Ascending aorta (tissue), 2 donors: ENCODE measurements around the gene ARL5B. TPM values are rescaled to one million over a fixed set of nuclear protein-coding genes. Genes with fewer than 3 reads are reported as not detected.
A peak's percentile ranks its signal among the peaks of the same experiment; 100 is the strongest.

ENCODE experiments used
- DNase-seq, 2 donors: peaks; one replicate each; pipeline ENCODE4 v3.0.0-alpha.2; 2019; ENCODE audit warnings: low spot score in 2 of 2
- H3K27ac ChIP-seq, 2 donors: fragments of 200-600 bp; sonication (generic); one replicate each; pipeline ENCODE4 v1.5.1; 2016 to 2017; ENCODE audit warnings: mild to moderate bottlenecking in 1 of 2
- H3K27me3 ChIP-seq: fragments of 200-600 bp; sonication (generic); one replicate; pipeline ENCODE4 v1.5.1; 2017
- H3K36me3 ChIP-seq, 2 donors: fragments of 200-600 bp; sonication (generic); one replicate each; pipeline ENCODE4 v1.5.1; 2016
- H3K4me1 ChIP-seq, 2 donors: fragments of 200-600 bp; sonication (generic); one replicate each; pipeline ENCODE4 v1.5.1; 2016 to 2017; ENCODE audit warnings: mild to moderate bottlenecking in 1 of 2
- H3K4me3 ChIP-seq, 2 donors: fragments of 200-600 bp; sonication (generic); one replicate each; pipeline ENCODE4 v1.5.1; 2016 to 2017; ENCODE audit warnings: mild to moderate bottlenecking in 1 of 2
- H3K9me3 ChIP-seq, 2 donors: fragments of 200-600 bp; sonication (generic); one replicate each; pipeline ENCODE4 v1.5.1; 2016
- CTCF ChIP-seq, 3 experiments: fragments of 200-600 bp in 2 of 3; fragments of 450-650 bp in 1 of 3; sonication (generic) in 2 of 3; IDR thresholded peaks; one replicate each; pipeline ENCODE4 v1.5.1; 2016 to 2019; ENCODE audit warnings: antibody characterized with exemption in 3 of 3, mild to moderate bottlenecking in 1 of 3, moderate library complexity in 1 of 3
- intact Hi-C: fragments of 100-400 bp; cut with DNase I; formaldehyde crosslinking; loops from one replicate; pipeline ENCODE4 v1.15.1; 2023
- total RNA-seq: library from RNA; depleted of rRNA; stranded (reverse); fragments of >200 nt; gene quantifications from one replicate; pipeline ENCODE4 v1.1.0, GENCODE V29; 2016

ARL5B gene
- total RNA-seq, 1 donor from 2014 or later: 8.3 TPM

- intact Hi-C loops: no loop called here
- TF ChIP-seq CTCF (IDR thresholded peaks at IDR 0.05): no peak
- no peak for DNase-seq
- Histone ChIP-seq H3K4me1 (no peaks in the 10 kb centered on the region), H3K36me3 (no peaks in the 10 kb centered on the region), H3K4me3 (no peak overlapping the region), H3K27ac (no peak overlapping the region), H3K27me3 (no peaks in the 10 kb centered on the region), H3K9me3 (no peaks in the 10 kb centered on the region)
Observed at GRCh38 chr10:18685555-18685954, 26.3 kb downstream of the ARL5B start.

GRCh38 chr10:18687195-18687594 is 28.0 kb downstream of the ARL5B start:
- DNase-seq: no peak
- H3K27ac ChIP-seq: no peak overlapping the region
- no peaks in the 10 kb centered on the region for H3K27me3 ChIP-seq
- intact Hi-C loops: no loop called here
- H3K36me3 ChIP-seq: no peaks in the 10 kb centered on the region
- H3K4me3 ChIP-seq: no peak overlapping the region
- H3K9me3 ChIP-seq: no peaks in the 10 kb centered on the region
- H3K4me1 ChIP-seq: no peaks in the 10 kb centered on the region
- TF ChIP-seq CTCF (IDR thresholded peaks at IDR 0.05): no peak

GRCh38 chr10:18687706-18688105 is 28.5 kb downstream of the ARL5B start:
- Histone ChIP-seq H3K4me1 (no peaks in the 10 kb centered on the region), H3K27me3 (no peaks in the 10 kb centered on the region), H3K27ac (no peak overlapping the region), H3K9me3 (no peaks in the 10 kb centered on the region), H3K36me3 (no peaks in the 10 kb centered on the region), H3K4me3 (no peak overlapping the region)
- TF ChIP-seq CTCF (IDR thresholded peaks at IDR 0.05): no peak
- intact Hi-C loops: no loop called here
- DNase-seq: no peak

- Histone ChIP-seq H3K9me3 (no peaks in the 10 kb centered on the region), H3K36me3 (no peaks in the 10 kb centered on the region), H3K4me3 (no peak overlapping the region), H3K27ac (no peak overlapping the region), H3K4me1 (no peaks in the 10 kb centered on the region), H3K27me3 (no peaks in the 10 kb centered on the region)
- no peak for DNase-seq
- intact Hi-C loops: no loop called here
- peak in 1 of 3 experiments; percentile 29 for TF ChIP-seq CTCF (IDR thresholded peaks at IDR 0.05)
Observed at GRCh38 chr10:18689498-18689897, 30.3 kb downstream of the ARL5B start.

- DNase-seq: no peak
- no peak for TF ChIP-seq CTCF (IDR thresholded peaks at IDR 0.05)
Observed at GRCh38 chr10:18690541-18690940, 31.3 kb downstream of the ARL5B start.

More at GRCh38 chr10:18690541-18690940, 31.3 kb downstream of the ARL5B start:
- H3K9me3 ChIP-seq: no peaks in the 10 kb centered on the region
- no peaks in the 10 kb centered on the region for H3K36me3 ChIP-seq
- intact Hi-C loops: no loop called here
- H3K4me3 ChIP-seq: no peak overlapping the region
- no peak overlapping the region for H3K27ac ChIP-seq
- H3K4me1 ChIP-seq: no peaks in the 10 kb centered on the region
- no peaks in the 10 kb centered on the region for H3K27me3 ChIP-seq
